Fibroblast of pulmonary artery (primary cell): ENCODE data around the gene ATP5ME.

Source experiments
- DNase-seq: peaks from one replicate; pipeline ENCODE4 v3.0.0-alpha.2; 2010; ENCODE audit warnings: low read depth
- H3K4me3 ChIP-seq: replicated peaks from 2 replicates; pipeline ENCODE4 v1.5.1; 2011; ENCODE audit warnings: low read depth, mild to moderate bottlenecking, control low read depth, low read length, moderate library complexity
- TF ChIP-seq, protein P1 (sequence below): IDR thresholded peaks from 2 replicates; pipeline ENCODE4 v1.5.1; 2011; ENCODE audit warnings: mild to moderate bottlenecking, control low read depth, low read length, inconsistent platforms; ENCODE audit errors: missing control alignments

Gene ATP5ME

DNA sequence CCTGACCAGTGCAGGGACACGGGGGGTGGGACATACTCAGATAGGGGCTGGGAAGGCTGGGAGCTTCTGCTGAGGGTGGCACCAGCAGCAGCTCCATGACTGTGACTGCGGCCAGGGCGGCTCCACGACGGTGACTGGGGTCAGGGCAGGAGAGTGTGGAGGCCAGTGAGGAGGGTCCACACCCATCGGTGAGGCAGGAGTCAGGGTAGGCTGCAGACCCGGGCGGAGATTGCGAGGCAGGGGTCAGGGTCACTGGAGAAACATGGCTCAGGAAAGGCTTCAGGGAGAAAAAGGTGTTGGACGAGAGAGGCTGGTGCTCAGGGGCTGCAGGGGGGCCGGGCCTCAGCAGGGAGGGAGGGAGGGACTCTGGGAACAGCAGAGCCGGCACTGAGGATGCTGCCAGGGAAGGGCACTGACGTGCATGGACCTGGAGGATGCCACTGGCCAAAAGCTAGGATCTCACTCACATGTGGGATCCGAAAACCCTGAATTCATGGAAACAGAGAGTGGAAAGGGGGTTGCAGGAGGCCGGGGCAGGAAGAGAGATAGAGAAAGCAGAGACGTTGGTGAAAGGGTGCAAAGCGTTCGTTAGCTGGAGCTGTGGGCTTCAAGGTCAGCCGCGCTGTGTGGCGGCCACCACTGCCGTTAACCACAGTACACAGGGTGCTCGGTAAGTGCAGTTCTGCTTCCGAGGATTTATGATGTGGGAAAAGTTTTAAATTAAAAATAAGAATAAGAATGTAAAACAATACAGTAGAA lies 22.0 kb downstream of the ATP5ME start:
- no peak overlapping the region for H3K4me3 ChIP-seq
- DNase-seq = no peak
- TF ChIP-seq, protein P1, sequence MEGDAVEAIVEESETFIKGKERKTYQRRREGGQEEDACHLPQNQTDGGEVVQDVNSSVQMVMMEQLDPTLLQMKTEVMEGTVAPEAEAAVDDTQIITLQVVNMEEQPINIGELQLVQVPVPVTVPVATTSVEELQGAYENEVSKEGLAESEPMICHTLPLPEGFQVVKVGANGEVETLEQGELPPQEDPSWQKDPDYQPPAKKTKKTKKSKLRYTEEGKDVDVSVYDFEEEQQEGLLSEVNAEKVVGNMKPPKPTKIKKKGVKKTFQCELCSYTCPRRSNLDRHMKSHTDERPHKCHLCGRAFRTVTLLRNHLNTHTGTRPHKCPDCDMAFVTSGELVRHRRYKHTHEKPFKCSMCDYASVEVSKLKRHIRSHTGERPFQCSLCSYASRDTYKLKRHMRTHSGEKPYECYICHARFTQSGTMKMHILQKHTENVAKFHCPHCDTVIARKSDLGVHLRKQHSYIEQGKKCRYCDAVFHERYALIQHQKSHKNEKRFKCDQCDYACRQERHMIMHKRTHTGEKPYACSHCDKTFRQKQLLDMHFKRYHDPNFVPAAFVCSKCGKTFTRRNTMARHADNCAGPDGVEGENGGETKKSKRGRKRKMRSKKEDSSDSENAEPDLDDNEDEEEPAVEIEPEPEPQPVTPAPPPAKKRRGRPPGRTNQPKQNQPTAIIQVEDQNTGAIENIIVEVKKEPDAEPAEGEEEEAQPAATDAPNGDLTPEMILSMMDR = no peak

DNA sequence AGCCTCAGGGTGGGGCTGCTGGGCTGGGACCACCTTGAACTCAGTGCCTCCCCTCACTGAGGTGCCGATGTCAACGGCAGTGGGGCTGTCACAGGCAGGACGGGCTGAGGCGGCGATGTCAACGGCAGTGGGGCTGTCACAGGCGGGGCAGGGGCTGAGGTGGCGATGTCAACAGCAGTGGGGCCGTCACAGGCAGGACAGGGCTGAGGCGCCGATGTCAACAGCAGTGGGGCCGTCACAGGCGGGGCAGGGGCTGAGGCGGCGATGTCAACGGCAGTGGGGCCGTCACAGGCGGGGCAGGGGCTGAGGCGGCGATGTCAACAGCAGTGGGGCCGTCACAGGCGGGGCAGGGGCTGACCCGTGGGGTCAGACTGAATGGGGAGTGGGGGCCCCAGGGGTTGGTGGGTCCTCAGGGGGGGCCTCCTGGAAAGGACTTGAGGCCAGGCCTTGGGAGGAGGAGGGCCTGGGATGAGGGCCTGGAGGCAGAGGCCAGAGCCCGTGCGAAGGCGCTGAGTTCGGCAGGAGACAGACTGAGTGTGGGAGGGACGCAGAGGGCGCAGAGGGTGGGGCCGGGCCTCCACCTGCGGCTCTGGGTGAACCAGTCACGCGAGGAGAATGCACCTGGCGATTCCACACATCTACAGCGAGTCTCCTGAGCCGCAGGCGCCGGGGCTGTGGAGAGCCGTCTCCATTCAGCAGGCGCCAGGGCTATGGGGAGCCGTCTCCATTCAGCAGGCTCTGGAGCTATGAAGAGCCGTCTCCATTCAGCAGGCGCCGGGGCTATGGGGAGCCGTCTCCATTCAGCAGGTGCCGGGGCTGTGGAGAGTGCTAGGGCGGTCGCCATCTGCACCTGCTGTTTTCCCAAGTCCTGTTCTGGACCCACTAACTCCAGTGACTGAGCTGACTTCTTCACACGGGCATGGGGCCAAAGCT lies 22.9 kb downstream of the ATP5ME start:
- TF ChIP-seq, protein P1 = no peak
- H3K4me3 ChIP-seq = no peak overlapping the region
- DNase-seq = no peak

DNA sequence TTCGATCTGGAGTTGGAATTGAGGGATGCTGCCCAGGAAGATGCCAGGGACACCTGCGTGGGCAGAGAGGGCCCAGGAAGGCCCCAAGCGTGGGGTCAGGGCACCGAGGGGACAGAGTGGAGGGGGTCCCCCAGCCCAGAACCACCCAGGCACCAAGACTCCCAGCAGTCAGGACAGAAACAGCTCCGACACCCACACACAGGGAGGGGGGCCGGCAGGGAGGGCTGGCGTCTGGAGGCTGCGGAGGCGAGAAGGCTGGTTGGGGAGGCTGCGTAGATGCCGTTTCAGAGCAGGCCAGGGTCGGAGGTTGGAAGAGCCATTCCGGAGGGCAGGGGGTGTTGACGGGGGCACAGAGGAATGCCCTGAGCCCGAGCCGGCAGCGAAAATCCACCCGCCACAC lies 23.6 kb downstream of the ATP5ME start:
- no peak overlapping the region for H3K4me3 ChIP-seq
- TF ChIP-seq, protein P1 = no peak
- DNase-seq = no peak

DNA sequence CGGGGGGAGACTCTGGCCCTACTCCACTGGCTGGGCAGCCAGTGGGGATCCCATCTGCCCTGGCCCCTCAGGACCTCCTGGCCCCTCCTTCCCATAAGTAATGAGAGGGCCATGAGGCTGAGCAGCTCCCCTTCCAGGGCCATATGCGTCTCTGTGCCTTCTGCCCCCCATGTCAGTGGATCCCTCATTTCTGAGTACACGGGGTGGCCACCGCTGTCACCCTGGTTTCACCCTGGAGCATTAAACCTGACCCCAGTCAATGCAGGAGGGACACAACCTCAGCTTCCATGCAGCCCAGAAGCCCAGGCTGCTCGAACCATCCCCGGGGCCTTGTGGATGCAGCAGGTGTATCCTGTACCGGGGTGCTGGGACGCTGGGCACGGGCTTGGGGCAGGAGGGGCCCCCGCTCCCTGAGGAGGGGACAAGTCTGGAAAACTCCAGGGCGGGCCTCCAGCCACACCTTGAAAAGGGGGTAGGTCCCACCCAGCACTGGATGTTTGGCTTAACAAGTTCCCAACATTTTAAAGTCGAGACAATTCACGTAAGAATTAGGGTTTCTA lies 24.2 kb downstream of the ATP5ME start:
- no peak for DNase-seq
- H3K4me3 ChIP-seq = no peak overlapping the region
- TF ChIP-seq, protein P1 = no peak

DNA sequence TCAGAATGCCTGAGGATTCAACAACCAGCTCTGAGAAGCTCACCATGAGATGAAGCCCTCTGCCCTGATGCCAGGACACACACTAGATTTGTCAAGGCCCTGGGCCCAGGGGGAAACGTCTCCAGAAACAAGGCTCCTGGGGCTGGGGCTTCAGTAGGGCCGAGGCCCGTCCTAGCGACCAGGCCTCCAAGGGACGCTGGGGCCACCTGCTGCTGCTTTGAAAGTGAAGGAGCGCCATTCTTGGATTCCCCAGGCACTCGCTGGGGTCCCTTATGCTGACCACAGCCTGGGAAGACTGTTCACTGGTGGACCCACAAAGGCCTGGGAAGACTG lies 24.8 kb downstream of the ATP5ME start:
- no peak for DNase-seq
- H3K4me3 ChIP-seq = no peak overlapping the region

DNA sequence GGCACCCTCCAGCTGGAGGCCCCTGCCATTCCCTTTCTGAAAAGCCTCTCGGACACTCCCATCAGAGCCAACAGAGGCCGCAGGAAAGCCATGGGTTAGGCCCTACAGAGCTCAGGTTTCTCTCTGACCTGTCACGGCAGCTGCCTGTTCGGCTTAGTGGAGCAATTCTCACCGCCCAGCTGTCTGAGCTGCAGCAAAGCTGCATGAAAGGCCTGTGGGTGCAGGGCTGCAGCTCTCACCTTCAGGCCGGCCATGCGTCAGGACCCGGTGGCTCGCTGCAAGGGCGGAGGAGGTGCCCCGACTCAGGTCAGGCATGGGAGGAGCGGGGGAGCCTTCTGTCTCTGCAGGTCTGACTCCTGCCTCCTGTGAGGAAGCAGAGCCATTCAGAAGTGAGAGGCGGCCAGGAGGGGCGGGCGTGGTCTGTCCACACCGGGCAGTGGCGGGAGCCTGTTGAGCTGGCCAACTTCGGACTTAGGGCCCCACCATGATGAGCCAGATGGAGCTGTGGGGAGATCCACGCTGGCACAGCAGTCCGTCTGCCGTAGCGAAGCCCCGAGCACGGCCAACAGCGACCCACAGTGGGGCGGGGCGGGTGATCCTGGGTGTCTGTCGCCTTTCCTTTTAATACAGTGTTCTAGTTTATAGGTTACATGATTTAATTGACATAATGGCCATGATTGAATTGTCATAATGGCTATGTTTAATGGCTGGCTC lies 25.3 kb downstream of the ATP5ME start:
- TF ChIP-seq, protein P1 = no peak
- H3K4me3 ChIP-seq = no peak overlapping the region
- no peak for DNase-seq

More for the DNA sequence above, 24.8 kb downstream of the ATP5ME start:
- TF ChIP-seq, protein P1 = no peak
